ENCODE data around the gene GNAO1. TPM values are rescaled to one million over a fixed set of nuclear protein-coding genes. Genes with fewer than 3 reads are reported as not detected.

The GNAO1 gene
- total RNA-seq, 2 experiments from 2014 or later, result 1.5 to 2.3 TPM

DNA sequence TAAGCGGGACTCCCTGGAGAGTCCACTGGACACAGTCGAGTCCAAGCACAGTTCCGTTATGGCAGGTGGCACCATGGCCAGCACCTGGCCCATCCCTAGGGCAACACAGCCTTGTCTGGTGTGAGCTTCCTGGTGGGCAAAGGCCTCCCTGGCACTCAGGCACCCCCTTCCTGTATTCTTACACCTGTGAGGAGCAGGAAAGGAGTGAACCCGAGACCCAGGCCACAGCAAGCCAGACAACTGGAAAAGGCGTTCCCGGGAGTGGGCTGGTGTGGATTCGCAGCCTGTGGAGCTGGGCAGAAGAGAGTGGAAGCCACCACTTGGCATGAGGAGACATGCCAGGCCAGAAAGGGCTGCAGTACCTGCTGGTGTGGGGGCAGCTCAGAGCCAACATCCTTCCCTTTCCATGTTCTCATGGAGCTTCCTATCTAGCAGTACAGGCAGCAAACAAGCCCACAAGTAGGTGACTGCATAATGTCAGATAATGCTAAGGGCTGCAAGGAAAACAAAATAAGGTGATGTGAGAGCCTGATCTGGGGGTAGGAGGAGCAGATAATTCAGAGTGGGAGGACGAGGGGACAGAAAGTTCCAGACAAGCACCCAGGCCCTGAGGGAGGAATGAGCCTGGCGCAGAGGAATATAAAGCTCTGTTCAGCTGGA, 87.0 kb downstream of the GNAO1 start:
- H3K4me1 Mint-ChIP-seq, result peaks cover 23% of the 10 kb centered on the region
- DNase-seq (no peak), ATAC-seq (no peak)
- H3K4me3 Mint-ChIP-seq, result no peak overlapping the region
- no peaks in the 10 kb centered on the region for H3K36me3 Mint-ChIP-seq (ENCODE audit: low read depth)
- peaks cover 3% of the 10 kb centered on the region for H3K27me3 Mint-ChIP-seq
- peaks cover 3% of the 10 kb centered on the region for H3K9me3 Mint-ChIP-seq (ENCODE audit: low read depth)
- intact Hi-C loops (cut with DNase I, micrococcal nuclease), result loop anchor here in 1 of 2 experiments (2.0 kb wide), 1 partner anchor 76 kb away; no protein-coding TSS in a partner anchor
- ChIA-PET CTCF (interaction anchor here (0.5 to 1.9 kb wide), 4 partner anchors 31 to 975 kb away, joined by 3 to 6 read pairs (median 3); no protein-coding TSS in a partner anchor), POLR2A (no interaction called here)
- no peak overlapping the region for H3K27ac Mint-ChIP-seq

- Mint-ChIP-seq H3K4me1 (peaks cover 23% of the 10 kb centered on the region), H3K27ac (peak overlapping the region; percentile 55), H3K4me3 (no peak overlapping the region), H3K27me3 (no peaks in the 10 kb centered on the region), H3K9me3 (ENCODE audit: low read depth) (peaks cover 3% of the 10 kb centered on the region), H3K36me3 (ENCODE audit: low read depth) (no peaks in the 10 kb centered on the region)
- ATAC-seq (peak; percentile 95), DNase-seq (peak; percentile 80)
- ChIA-PET CTCF (interaction anchor here (1.1 to 1.9 kb wide), 3 partner anchors 30 to 177 kb away, joined by 3 to 6 read pairs (median 3); no protein-coding TSS in a partner anchor), POLR2A (interaction anchor here (0.6 kb wide), 1 partner anchor 1023 kb away, joined by 3 read pairs; no protein-coding TSS in a partner anchor)
- intact Hi-C loops (cut with DNase I, micrococcal nuclease), result loop anchor here in 1 of 2 experiments (2.0 kb wide), 1 partner anchor 76 kb away; no protein-coding TSS in a partner anchor
Measured at GRCh38 chr16:56279132-56279531, 87.8 kb downstream of the GNAO1 start.

GRCh38 chr16:56279914-56280313, 88.6 kb downstream of the GNAO1 start:
- Mint-ChIP-seq H3K9me3 (ENCODE audit: low read depth) (no peaks in the 10 kb centered on the region), H3K4me3 (no peak overlapping the region), H3K4me1 (peaks cover 23% of the 10 kb centered on the region), H3K27ac (peak overlapping the region; percentile 11), H3K27me3 (no peaks in the 10 kb centered on the region), H3K36me3 (ENCODE audit: low read depth) (no peaks in the 10 kb centered on the region)
- ATAC-seq (no peak), DNase-seq (no peak)
- POLR2A ChIA-PET, result no interaction called here
- CTCF ChIA-PET, result interaction anchor here (0.5 to 1.9 kb wide), 4 partner anchors 41 to 575 kb away, joined by 3 to 6 read pairs (median 4); no protein-coding TSS in a partner anchor
- intact Hi-C loops (cut with DNase I, micrococcal nuclease), result loop anchor here in 1 of 2 experiments (2.0 kb wide), 1 partner anchor 77 kb away; no protein-coding TSS in a partner anchor

GRCh38 chr16:56281249-56281805, 90.0 kb downstream of the GNAO1 start:
- H3K4me1 Mint-ChIP-seq, result peaks cover 23% of the 10 kb centered on the region
- no peak for ATAC-seq
- no peak overlapping the region for H3K4me3 Mint-ChIP-seq
- H3K27me3 Mint-ChIP-seq, result no peaks in the 10 kb centered on the region
- CTCF ChIA-PET, result interaction anchor here (0.6 kb wide), 2 partner anchors 182 to 418 kb away, joined by 3 read pairs; no protein-coding TSS in a partner anchor
- no peaks in the 10 kb centered on the region for H3K36me3 Mint-ChIP-seq (ENCODE audit: low read depth)
- H3K9me3 Mint-ChIP-seq (ENCODE audit: low read depth), result no peaks in the 10 kb centered on the region
- DNase-seq, result no peak
- intact Hi-C loops (cut with DNase I, micrococcal nuclease), result no loop called here
- POLR2A ChIA-PET, result no interaction called here
- H3K27ac Mint-ChIP-seq, result no peak overlapping the region

- no peak for ATAC-seq
- no peak overlapping the region for H3K4me3 Mint-ChIP-seq
- CTCF ChIA-PET, result no interaction called here
- intact Hi-C loops (cut with DNase I, micrococcal nuclease), result no loop called here
- no peaks in the 10 kb centered on the region for H3K9me3 Mint-ChIP-seq (ENCODE audit: low read depth)
- no peaks in the 10 kb centered on the region for H3K36me3 Mint-ChIP-seq (ENCODE audit: low read depth)
- POLR2A ChIA-PET, result no interaction called here
- H3K4me1 Mint-ChIP-seq, result peaks cover 21% of the 10 kb centered on the region
- H3K27ac Mint-ChIP-seq, result no peak overlapping the region
- no peaks in the 10 kb centered on the region for H3K27me3 Mint-ChIP-seq
- no peak for DNase-seq
Measured at GRCh38 chr16:56282451-56282850, 91.2 kb downstream of the GNAO1 start.

DNA sequence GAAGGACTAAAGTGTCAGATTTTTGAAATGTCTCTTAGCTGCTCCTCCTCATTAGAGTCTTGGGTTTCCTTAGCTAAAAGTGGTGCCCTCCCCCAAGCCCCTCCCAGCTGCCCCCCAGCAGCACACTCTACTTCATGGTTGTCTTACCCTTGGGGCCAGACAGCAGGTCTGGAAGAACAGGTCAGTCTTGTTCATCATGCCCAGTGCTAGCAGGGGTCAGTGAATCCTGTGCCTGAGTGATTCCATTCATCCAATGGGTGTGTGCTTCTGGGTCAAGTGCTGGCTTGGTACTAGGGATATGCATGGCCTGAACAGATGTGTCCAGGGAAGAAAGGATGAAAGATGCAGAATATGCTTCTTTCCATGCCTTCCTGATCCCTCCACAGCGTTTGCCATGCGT, 93.2 kb downstream of the GNAO1 start:
- CTCF ChIA-PET, result interaction anchor here (0.9 kb wide), 1 partner anchor 22 kb away, joined by 3 read pairs; no protein-coding TSS in a partner anchor
- no peaks in the 10 kb centered on the region for H3K9me3 Mint-ChIP-seq (ENCODE audit: low read depth)
- DNase-seq, result no peak
- POLR2A ChIA-PET, result interaction anchor here (0.6 kb wide), 1 partner anchor 582 kb away, joined by 3 read pairs; no protein-coding TSS in a partner anchor
- peaks cover 7% of the 10 kb centered on the region for H3K4me1 Mint-ChIP-seq
- H3K36me3 Mint-ChIP-seq (ENCODE audit: low read depth), result no peaks in the 10 kb centered on the region
- no peak overlapping the region for H3K27ac Mint-ChIP-seq
- H3K27me3 Mint-ChIP-seq, result no peaks in the 10 kb centered on the region
- ATAC-seq, result no peak
- intact Hi-C loops (cut with DNase I, micrococcal nuclease), result no loop called here
- H3K4me3 Mint-ChIP-seq, result no peak overlapping the region

- ATAC-seq (no peak), DNase-seq (no peak)
- no peaks in the 10 kb centered on the region for H3K27me3 Mint-ChIP-seq
- H3K9me3 Mint-ChIP-seq (ENCODE audit: low read depth), result no peaks in the 10 kb centered on the region
- no peaks in the 10 kb centered on the region for H3K36me3 Mint-ChIP-seq (ENCODE audit: low read depth)
- peaks cover 3% of the 10 kb centered on the region for H3K4me1 Mint-ChIP-seq
- ChIA-PET POLR2A (no interaction called here), CTCF (interaction anchor here (0.6 to 1.2 kb wide), 2 partner anchors 42 to 71 kb away, joined by 3 read pairs; no protein-coding TSS in a partner anchor)
- no peak overlapping the region for H3K4me3 Mint-ChIP-seq
- intact Hi-C loops (cut with DNase I, micrococcal nuclease), result no loop called here
- no peak overlapping the region for H3K27ac Mint-ChIP-seq
Measured at GRCh38 chr16:56286809-56287208, 95.5 kb downstream of the GNAO1 start.

- Mint-ChIP-seq H3K27me3 (no peaks in the 10 kb centered on the region), H3K4me1 (peaks cover 3% of the 10 kb centered on the region), H3K9me3 (ENCODE audit: low read depth) (no peaks in the 10 kb centered on the region), H3K36me3 (ENCODE audit: low read depth) (no peaks in the 10 kb centered on the region), H3K4me3 (no peak overlapping the region), H3K27ac (no peak overlapping the region)
- CTCF ChIA-PET, result interaction anchor here (1.2 kb wide), 2 partner anchors 30 to 72 kb away, joined by 3 read pairs; no protein-coding TSS in a partner anchor
- intact Hi-C loops (cut with DNase I, micrococcal nuclease), result no loop called here
- no peak for DNase-seq
- POLR2A ChIA-PET, result no interaction called here
- no peak for ATAC-seq
Measured at GRCh38 chr16:56288019-56288418, 96.7 kb downstream of the GNAO1 start.

GRCh38 chr16:56289416-56289815, 98.1 kb downstream of the GNAO1 start:
- DNase-seq (no peak), ATAC-seq (no peak)
- POLR2A ChIA-PET, result no interaction called here
- H3K4me1 Mint-ChIP-seq, result peaks cover 3% of the 10 kb centered on the region
- H3K27ac Mint-ChIP-seq, result no peak overlapping the region
- H3K27me3 Mint-ChIP-seq, result no peaks in the 10 kb centered on the region
- CTCF ChIA-PET, result no interaction called here
- intact Hi-C loops (cut with DNase I, micrococcal nuclease), result no loop called here
- H3K36me3 Mint-ChIP-seq (ENCODE audit: low read depth), result no peaks in the 10 kb centered on the region
- H3K4me3 Mint-ChIP-seq, result no peak overlapping the region
- H3K9me3 Mint-ChIP-seq (ENCODE audit: low read depth), result no peaks in the 10 kb centered on the region

- ATAC-seq, result no peak
- Mint-ChIP-seq H3K27ac (no peak overlapping the region), H3K4me1 (peaks cover 3% of the 10 kb centered on the region), H3K36me3 (ENCODE audit: low read depth) (no peaks in the 10 kb centered on the region), H3K27me3 (no peaks in the 10 kb centered on the region), H3K9me3 (ENCODE audit: low read depth) (no peaks in the 10 kb centered on the region), H3K4me3 (no peak overlapping the region)
- ChIA-PET POLR2A (no interaction called here), CTCF (no interaction called here)
- intact Hi-C loops (cut with DNase I, micrococcal nuclease), result no loop called here
- DNase-seq, result no peak
Measured at GRCh38 chr16:56289862-56290261, 98.6 kb downstream of the GNAO1 start.

DNA sequence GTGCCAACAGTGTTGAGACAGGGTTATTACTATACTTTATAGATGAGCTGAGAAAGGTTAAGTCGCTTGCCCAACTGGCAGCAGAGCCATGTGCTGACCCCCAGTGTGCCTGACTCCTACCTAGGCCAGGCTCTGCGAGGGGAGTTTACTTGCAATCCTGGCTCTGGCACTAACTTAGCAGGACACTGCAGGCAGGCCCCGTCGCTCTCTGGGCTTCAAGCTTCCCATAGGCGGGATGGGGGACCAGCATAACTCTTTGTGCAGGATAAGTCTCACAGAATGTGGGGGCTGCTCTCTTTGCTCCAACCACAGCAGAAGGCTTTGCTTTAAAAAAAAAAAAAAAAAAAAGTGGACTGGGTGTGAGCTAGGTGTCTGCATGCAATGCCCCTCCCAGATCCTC, 102.7 kb downstream of the GNAO1 start:
- H3K27ac Mint-ChIP-seq, result no peak overlapping the region
- DNase-seq, result no peak
- no peak for ATAC-seq
- H3K27me3 Mint-ChIP-seq, result peaks cover 3% of the 10 kb centered on the region
- H3K9me3 Mint-ChIP-seq (ENCODE audit: low read depth), result no peaks in the 10 kb centered on the region
- H3K36me3 Mint-ChIP-seq (ENCODE audit: low read depth), result no peaks in the 10 kb centered on the region
- ChIA-PET POLR2A (no interaction called here), CTCF (no interaction called here)
- H3K4me1 Mint-ChIP-seq, result peaks cover 3% of the 10 kb centered on the region
- H3K4me3 Mint-ChIP-seq, result no peak overlapping the region
- intact Hi-C loops (cut with DNase I, micrococcal nuclease), result no loop called here

DNA sequence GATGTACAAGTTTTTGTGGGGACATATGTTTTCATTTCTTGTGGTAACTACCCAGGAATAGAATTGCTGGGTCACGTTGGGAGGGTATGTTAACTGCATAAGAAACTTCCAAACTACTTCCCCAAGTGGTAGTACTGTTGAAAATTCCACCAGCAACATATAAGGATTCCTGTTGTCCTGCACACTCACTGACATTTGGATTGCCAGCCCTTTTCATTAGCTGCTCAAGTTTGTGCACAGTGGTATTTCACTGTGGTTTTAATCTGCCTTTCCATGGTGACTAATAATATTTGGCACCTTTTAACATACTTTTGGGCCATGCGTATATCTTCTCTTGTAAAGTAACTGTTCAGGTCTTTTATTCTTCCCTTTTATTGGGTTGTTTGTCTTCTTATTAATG, 103.3 kb downstream of the GNAO1 start:
- intact Hi-C loops (cut with DNase I, micrococcal nuclease), result no loop called here
- POLR2A ChIA-PET, result no interaction called here
- no peaks in the 10 kb centered on the region for H3K36me3 Mint-ChIP-seq (ENCODE audit: low read depth)
- DNase-seq (no peak), ATAC-seq (no peak)
- H3K27me3 Mint-ChIP-seq, result peaks cover 3% of the 10 kb centered on the region
- H3K4me1 Mint-ChIP-seq, result peaks cover 6% of the 10 kb centered on the region
- CTCF ChIA-PET, result no interaction called here
- H3K4me3 Mint-ChIP-seq, result no peak overlapping the region
- no peak overlapping the region for H3K27ac Mint-ChIP-seq
- no peaks in the 10 kb centered on the region for H3K9me3 Mint-ChIP-seq (ENCODE audit: low read depth)
